HG02852 (cell line): ENCODE data around the gene FXYD3.

Experiments
- ATAC-seq: cut with Tn5 transposase; IDR thresholded peaks from one replicate; pipeline ENCODE4 v1.9.1; 2021; ENCODE audit warnings: mild to moderate bottlenecking, moderate library complexity; ENCODE audit not compliant: unreplicated experiment

The FXYD3 gene

DNA sequence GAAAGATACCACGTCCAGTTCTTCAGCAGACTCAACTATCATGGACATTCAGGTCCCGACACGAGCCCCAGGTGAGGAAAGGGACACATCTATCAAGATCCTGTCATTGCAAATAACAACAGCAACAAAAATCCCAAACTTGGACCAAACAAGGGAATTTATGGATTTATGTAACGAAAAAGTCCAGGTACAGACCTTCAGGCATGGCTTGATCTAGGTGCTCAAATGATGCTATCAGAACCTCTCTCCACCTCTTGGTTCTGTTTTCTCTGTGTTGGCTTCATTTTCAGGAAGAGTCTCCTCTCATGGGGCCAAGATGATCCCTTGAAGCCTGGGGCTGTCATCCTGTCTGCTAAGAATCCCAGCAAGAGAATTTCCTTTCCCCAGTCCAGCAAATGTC lies 41.8 kb downstream of the FXYD3 start:
- ATAC-seq = no peak

DNA sequence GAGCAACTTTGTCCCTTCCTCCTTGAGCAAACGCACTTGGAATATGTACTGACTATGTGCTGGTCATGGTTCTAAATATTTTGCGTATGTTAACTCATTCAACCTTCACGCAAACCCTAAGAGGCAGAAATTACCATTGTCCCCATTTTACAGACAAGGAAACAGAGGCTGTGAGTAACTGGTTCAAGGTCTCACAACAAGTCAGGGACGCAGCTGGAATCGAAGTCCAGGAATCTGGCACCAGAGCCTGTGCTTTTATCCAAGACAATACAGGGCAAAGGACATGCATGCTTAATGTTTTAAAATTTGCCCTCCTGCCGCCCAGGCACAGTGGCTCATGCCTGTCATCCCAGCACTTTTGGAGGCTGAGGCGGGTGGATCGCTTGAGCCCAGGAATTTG lies 44.0 kb downstream of the FXYD3 start:
- ATAC-seq = no peak

DNA sequence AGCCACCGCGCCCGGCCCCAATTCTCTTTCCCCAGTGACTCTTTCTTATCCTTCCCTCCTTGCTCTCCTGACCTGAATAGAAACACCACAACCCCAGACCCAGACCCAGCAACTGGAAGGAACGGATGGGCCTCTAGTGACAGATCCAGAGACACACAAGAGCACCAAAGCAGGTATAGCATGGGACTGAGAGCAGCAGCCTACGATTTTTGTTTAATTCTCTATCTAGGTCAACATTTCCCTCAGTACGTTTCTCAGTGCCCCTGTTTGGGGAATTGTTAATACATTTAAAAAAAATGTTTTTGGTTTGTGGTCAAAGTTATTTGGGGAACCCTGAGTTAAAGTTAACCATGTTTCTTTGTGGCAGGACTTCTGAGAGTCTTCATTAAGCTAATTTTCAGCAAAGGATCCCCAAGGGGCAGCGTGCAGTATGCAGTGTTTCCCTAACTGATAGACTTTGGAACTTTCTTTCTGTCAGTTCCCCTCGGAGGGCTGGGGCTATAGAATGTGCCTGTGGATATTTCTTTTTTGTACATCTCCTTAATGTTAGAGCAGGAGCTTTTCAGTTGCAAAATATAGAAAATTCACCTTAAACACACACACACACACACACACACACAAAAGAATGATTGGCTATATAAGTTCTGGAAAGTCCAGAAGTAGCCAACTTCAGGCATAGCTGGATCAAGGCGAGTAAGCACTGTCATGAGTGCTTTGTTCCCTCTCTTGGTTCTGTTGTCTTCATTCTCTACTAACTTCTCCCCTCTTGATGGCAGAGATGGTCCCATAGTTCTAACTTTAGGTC lies 45.2 kb downstream of the FXYD3 start:
- ATAC-seq = no peak

- ATAC-seq = no peak
Observed at GRCh38 chr19:35161434-35161743, 45.8 kb downstream of the FXYD3 start.

GRCh38 chr19:35162471-35163326 lies 47.1 kb downstream of the FXYD3 start:
- no peak for ATAC-seq

DNA sequence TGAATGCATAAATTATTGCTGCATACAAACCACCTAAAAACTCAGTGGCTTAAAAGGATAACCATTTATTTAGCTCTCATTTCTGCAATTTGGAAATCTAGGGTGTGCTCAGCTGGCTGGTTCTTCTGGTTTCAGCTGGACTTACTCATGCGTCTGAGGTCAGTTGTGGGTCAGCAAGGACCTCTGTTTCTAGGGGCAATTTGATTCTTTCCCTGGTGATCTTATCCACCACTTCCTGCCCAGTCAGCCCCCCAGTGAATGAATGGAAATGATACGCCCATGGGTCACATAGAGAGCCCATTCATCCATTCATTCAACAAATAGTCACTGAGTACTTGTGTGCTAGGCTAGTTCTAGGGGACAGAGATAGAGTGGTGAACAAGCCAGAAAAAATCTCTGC lies 48.8 kb downstream of the FXYD3 start:
- ATAC-seq = no peak

- no peak for ATAC-seq
Observed at GRCh38 chr19:35165200-35166058, 49.8 kb downstream of the FXYD3 start.

- ATAC-seq = no peak
Observed at GRCh38 chr19:35166100-35167063, 50.8 kb downstream of the FXYD3 start.

- ATAC-seq = no peak
Observed at GRCh38 chr19:35167251-35168119, 51.9 kb downstream of the FXYD3 start.

DNA sequence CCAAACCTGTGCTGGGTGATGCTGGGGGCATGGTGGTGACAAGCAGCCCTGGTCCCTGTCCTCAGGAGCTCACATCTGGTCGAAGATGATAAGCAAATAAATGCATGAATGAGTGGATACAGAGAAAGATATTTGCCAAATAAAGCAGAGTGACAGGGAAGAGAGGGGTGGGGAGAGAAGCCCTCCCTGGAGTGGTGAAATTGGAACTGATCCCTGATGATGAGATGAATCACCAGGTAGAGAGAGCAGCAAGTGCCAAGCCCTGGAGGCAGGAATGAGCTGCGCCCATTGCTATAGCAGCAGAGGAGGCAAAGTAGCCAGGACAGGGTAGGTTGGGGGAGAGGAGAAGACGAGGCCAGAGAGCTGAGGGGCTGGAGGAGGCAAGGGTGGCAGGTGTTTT lies 52.6 kb downstream of the FXYD3 start:
- no peak for ATAC-seq

- ATAC-seq = no peak
Observed at GRCh38 chr19:35169221-35169995, 53.8 kb downstream of the FXYD3 start.

DNA sequence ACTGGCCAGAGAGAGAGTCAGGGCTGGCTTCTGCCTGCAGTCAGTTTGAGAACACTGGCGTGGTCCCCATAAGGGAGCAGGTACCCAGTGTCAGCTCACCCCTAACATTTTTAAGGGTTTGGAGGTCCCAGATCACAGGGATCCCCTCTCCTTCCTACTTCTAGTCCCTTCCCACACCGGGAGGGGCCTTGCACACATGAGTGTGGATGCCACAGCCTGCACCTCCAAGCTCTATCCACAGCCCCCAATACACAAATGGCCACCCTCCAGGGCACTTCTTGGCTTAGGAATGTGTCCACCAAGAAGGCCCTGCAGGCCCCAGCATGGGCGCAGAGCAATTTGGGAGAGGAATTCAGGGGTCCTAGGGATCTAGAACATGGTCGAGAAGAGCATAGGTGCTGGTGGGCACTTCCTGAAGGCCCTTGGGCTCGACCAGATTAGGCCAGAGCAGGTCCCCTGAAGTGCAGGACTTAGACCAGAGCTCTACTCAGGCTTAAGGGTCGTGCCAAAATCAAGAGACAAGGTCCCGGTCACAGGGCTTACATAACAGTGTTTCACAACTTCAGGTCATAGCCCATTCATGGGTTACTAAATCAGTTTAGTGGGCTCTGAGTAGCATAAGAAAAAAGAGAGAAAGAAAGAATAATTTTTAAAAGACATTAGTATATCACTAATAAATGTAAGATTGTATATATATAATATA lies 54.9 kb downstream of the FXYD3 start:
- ATAC-seq = no peak

DNA sequence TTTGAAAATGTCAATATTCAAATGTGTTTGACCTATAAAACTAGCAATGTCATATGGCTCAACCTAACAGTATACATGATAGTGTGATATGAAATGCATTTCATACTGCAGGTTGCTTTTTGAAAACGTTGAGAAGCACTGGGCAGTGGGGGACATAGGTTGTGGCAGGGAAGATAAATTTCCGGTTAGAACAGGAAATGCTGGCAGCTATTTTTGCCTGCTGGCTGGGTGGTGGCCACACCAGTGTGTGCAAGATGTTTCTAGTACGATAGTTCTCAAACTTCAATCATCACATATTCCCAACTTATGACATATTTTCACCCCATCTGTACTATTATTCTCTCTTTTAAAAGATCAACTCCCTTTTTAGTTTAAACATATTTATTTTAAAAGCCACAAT lies 56.1 kb downstream of the FXYD3 start:
- ATAC-seq = no peak
